IgD-negative memory B cell (primary cell): Measurements from ENCODE around the gene NBPF12. TPM values are rescaled to one million over a fixed set of nuclear protein-coding genes. Genes with fewer than 3 reads are reported as not detected.
"Not testable (repeated sequence)": the region's sequence is repeated elsewhere in the genome, so short reads cannot be mapped to it uniquely, and the experiment has no call there.

Experiments
- H3K27ac Mint-ChIP-seq, 3 donors: one replicate each; pipeline ENCODE4 v1.8.0; 2020 to 2022; ENCODE audit warnings: mild to moderate bottlenecking in 3 of 3, mixed read lengths in 3 of 3, moderate library complexity in 1 of 3
- H3K27me3 Mint-ChIP-seq: one replicate; pipeline ENCODE4 v1.8.0; 2021; ENCODE audit warnings: mixed read lengths
- H3K36me3 Mint-ChIP-seq: one replicate; pipeline ENCODE4 v1.8.0; 2020; ENCODE audit warnings: mild to moderate bottlenecking, mixed read lengths
- H3K4me1 Mint-ChIP-seq, 3 donors: one replicate each; pipeline ENCODE4 v1.8.0; 2020 to 2022; ENCODE audit warnings: mixed read lengths in 3 of 3, mild to moderate bottlenecking in 1 of 3
- H3K4me3 Mint-ChIP-seq, 4 donors: one replicate each; pipeline ENCODE4 v1.8.0; 2020 to 2022; ENCODE audit warnings: mild to moderate bottlenecking in 4 of 4, mixed read lengths in 4 of 4, moderate library complexity in 3 of 4
- H3K9me3 Mint-ChIP-seq, 3 donors: one replicate each; pipeline ENCODE4 v1.8.0; 2020 to 2021; ENCODE audit warnings: mixed read lengths in 3 of 3, mild to moderate bottlenecking in 1 of 3
- polyA plus RNA-seq: library from polyadenylated mRNA; unstranded; fragments of 300-500 nt; fragmentation: Illumina TruSeq; gene quantifications from one replicate; pipeline ENCODE4 v1.2.3, GENCODE V29; 2021

NBPF12 gene, protein sequence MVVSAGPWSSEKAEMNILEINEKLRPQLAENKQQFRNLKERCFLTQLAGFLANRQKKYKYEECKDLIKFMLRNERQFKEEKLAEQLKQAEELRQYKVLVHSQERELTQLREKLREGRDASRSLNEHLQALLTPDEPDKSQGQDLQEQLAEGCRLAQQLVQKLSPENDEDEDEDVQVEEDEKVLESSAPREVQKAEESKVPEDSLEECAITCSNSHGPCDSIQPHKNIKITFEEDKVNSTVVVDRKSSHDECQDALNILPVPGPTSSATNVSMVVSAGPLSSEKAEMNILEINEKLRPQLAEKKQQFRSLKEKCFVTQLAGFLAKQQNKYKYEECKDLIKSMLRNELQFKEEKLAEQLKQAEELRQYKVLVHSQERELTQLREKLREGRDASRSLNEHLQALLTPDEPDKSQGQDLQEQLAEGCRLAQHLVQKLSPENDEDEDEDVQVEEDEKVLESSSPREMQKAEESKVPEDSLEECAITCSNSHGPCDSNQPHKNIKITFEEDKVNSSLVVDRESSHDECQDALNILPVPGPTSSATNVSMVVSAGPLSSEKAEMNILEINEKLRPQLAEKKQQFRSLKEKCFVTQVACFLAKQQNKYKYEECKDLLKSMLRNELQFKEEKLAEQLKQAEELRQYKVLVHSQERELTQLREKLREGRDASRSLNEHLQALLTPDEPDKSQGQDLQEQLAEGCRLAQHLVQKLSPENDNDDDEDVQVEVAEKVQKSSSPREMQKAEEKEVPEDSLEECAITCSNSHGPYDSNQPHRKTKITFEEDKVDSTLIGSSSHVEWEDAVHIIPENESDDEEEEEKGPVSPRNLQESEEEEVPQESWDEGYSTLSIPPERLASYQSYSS (N-terminal part only)
- polyA plus RNA-seq: 10.2 TPM

DNA sequence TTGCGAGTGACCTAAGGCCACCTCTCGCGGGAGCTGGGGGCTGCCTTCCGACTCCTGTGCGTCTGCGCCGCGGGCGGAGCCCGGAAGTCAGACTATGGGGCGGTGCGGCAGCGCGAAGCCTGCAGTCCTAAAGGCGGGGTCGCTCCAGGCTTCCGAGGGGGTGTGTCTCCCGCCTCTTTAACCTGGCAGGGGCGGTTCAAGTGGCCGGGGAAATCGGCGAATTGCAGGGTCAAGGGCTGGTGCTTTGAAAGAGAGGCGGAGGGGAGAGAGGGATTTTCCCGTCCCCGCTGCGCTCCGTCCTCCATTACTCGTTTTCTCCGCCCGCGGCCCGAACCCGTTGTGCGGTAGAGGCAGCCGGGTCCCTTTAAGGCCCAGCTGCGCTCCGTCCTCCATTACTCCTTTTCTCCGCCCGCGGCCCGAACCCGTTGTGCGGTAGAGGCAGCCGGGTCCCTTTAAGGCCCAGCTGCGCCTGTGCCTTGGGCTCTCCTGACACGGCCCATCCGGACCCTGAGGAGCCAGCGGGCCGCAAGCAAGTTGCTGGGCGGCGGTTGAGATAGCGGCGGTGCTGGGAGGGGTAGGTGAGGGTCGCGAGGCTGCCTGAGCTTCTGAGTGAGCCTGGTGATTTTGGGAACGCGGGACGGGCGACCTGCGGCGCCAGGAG, at the start of gene NBPF12:
TSS of gene NBPF12 (plus strand) at position 83 of the 661 bp plus-strand sequence. CDS start 21,820 bp downstream, outside the sequence.
- H3K36me3 Mint-ChIP-seq, H3K9me3 Mint-ChIP-seq, H3K27me3 Mint-ChIP-seq: not testable (repeated sequence)
- peak within 1 kb of the TSS; percentile 89 to 98 (median 97) for H3K27ac Mint-ChIP-seq
- peak within 1 kb of the TSS; percentile 94 to 100 (median 98) for H3K4me3 Mint-ChIP-seq
- peaks cover 12 to 20% (median 14%) of the 10 kb centered on the region in 3 donors for H3K4me1 Mint-ChIP-seq

DNA sequence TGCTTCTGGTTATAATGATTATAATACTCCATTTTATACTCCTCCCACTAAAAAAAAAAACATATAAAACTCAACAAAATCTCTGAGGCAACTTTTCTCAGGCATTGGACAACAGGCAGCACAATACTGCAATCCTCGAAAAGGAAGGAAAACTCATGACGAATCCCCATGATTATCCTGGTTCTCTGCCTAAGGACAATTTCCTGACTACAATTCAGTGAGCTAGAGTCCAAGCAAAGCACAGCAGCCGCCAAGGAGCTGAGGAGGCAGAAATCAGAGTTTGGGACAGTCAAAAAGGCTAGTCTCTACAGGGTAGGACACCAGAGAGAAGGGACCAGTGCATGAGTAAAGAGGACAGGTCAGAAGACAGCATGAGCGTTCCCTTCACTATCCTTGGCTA, 46.8 kb upstream of the NBPF12 start:
- not testable (repeated sequence) for H3K27ac Mint-ChIP-seq, H3K9me3 Mint-ChIP-seq, H3K27me3 Mint-ChIP-seq, H3K4me3 Mint-ChIP-seq, H3K36me3 Mint-ChIP-seq, H3K4me1 Mint-ChIP-seq

DNA sequence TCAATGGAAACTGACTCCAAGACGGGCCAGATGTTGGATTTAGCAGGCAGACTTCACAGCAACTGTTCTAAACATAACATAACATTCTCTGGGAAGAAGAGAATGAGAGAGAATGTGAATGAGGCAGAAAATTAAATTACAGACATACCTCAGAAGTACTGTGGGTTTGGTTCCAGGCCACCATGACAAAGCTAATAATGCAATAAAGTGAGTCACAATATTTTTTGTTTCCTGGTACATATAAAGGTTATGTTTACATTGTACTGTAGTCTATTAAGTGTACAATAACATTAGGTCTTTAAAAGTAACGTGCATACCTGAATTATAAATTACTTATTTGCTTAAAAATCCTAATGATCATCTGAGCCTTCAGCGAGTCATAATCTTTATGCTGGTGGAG, 45.8 kb upstream of the NBPF12 start:
- not testable (repeated sequence) for H3K36me3 Mint-ChIP-seq, H3K4me3 Mint-ChIP-seq, H3K4me1 Mint-ChIP-seq, H3K27ac Mint-ChIP-seq, H3K27me3 Mint-ChIP-seq, H3K9me3 Mint-ChIP-seq

DNA sequence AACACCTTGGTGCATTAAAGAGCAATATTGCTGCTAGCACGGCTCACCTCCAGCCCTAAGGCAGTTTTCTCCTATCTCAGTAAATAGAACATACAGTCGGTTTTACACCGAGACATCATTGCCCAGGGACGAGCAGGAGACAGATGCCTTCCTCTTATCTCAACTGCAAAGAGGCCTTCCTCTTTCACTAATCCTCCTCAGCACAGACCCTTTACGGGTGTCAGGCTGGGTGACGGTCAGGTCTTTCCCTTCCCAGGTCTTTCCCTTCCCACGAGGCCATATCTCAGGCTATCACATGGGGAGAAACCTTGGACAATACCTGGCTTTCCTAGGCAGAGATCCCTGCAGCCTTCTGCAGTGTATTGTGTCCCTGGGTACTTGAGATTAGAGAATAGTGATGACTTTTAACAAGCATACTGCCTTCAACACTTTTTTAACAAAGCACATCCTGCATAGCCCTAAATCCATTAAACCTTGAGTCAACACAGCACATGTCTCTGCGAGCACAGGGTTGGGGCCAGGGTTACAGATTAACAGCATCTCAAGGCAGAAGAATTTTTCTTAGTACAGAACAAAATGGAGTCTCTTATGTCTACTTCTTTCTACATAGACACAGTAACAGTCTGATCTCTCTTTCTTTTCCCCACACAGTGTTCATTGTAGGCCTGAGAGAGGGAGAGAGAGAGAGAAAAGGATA, 30.4 kb upstream of the NBPF12 start:
- H3K9me3 Mint-ChIP-seq: not testable (repeated sequence)

DNA sequence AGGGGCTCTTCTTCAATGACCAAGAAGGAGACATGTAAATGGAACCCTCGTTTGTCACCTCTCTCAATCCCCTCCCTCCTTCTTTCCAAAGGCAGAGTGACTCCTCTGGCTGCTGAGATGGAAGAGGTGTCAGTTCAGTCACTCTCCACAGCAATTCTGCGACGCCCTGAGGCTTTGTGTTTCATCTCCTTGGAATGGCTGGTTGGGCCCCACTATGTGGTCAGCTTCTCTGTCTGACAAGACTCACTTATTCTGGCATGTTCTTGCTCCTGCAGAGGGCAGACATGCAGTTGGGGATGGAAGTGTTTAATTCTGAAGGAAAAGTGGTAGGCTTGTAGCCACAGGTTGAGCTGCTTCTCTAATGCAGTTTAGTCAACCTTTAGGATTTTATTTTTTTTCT, 25.1 kb upstream of the NBPF12 start:
- H3K4me1 Mint-ChIP-seq, H3K9me3 Mint-ChIP-seq, H3K4me3 Mint-ChIP-seq, H3K36me3 Mint-ChIP-seq, H3K27ac Mint-ChIP-seq, H3K27me3 Mint-ChIP-seq: not testable (repeated sequence)

More for the DNA sequence above, 30.4 kb upstream of the NBPF12 start:
- H3K36me3 Mint-ChIP-seq, H3K27ac Mint-ChIP-seq, H3K4me1 Mint-ChIP-seq, H3K4me3 Mint-ChIP-seq, H3K27me3 Mint-ChIP-seq: not testable (repeated sequence)

DNA sequence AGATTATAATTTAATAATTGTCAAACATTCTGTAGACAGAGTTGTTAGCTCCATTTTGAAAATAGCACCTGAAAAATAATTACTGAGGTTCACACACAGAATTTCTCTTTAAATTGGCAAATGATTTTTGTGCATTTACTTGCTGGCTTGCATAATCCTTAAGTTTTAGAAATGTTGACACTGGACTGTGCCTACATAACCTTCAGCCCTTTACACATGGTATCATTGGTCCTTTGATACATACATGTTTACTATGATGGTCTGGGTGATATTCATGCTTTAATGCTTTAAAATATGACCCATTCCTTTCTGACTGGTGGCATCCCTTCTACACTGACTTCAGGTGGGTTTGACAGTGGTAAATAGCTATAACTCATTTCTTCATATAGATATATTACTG, 17.3 kb upstream of the NBPF12 start:
- not testable (repeated sequence) for H3K9me3 Mint-ChIP-seq, H3K27me3 Mint-ChIP-seq

DNA sequence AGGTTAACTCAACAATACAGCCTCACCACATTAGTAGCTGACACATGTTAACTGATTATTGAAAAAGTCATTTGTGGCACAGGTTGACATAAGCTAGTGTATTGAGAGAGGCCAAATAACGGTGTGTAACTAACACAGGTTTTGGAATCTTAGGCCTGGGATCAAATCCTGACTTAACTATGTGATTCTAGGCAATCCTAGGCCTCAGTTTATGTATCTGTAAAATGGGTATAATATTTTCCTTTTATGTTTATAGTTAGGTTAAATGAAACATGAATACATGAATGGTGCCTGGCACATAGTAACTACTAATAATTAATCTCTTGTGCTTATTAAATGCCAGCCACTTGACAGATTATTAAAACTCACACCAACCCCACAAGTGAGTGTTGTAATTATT, 15.5 kb upstream of the NBPF12 start:
- H3K9me3 Mint-ChIP-seq, H3K36me3 Mint-ChIP-seq, H3K4me1 Mint-ChIP-seq, H3K27me3 Mint-ChIP-seq, H3K4me3 Mint-ChIP-seq, H3K27ac Mint-ChIP-seq: not testable (repeated sequence)

More for the DNA sequence above, 17.3 kb upstream of the NBPF12 start:
- H3K4me3 Mint-ChIP-seq, H3K27ac Mint-ChIP-seq, H3K36me3 Mint-ChIP-seq, H3K4me1 Mint-ChIP-seq: not testable (repeated sequence)

DNA sequence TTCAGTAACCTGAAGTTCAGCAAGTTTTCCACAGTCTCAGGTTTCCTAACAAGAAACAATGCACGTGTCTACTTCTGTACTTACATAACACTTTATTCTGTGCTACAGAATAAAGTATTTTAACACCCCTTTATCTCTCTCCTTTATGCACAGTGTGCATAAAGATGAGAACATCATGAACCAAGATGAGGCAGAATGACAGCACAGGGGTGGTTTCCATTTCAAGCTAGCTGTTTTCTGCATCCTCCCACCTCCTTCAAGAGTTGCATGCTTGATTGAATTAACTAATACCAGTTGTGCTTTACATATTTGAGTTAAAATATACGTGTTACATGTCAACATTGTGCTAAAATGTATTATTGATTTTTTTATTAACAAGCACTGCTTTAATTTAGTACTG, 14.0 kb upstream of the NBPF12 start:
- H3K9me3 Mint-ChIP-seq, H3K27me3 Mint-ChIP-seq, H3K4me3 Mint-ChIP-seq, H3K36me3 Mint-ChIP-seq, H3K4me1 Mint-ChIP-seq, H3K27ac Mint-ChIP-seq: not testable (repeated sequence)

DNA sequence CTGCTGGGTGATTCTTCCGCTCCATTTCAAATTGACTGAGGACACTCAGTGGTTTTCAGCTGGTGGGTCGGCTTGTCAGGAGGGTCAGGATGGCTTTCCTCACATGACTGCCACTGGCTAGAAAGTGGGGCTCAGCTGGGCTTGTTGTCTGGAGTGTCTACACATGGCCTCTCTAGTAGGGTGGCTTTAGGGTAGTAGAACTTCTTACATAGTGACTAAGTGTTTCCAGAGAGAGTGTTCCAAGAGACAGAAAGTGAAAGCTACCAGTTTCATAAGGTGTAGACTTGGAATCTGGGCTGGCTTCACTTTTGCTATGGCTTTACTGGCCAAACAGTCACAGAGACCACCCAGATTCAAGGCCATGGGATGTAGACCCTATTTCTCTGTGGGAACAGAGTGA, 11.7 kb upstream of the NBPF12 start:
- not testable (repeated sequence) for H3K9me3 Mint-ChIP-seq, H3K36me3 Mint-ChIP-seq, H3K4me3 Mint-ChIP-seq, H3K27me3 Mint-ChIP-seq, H3K27ac Mint-ChIP-seq, H3K4me1 Mint-ChIP-seq

DNA sequence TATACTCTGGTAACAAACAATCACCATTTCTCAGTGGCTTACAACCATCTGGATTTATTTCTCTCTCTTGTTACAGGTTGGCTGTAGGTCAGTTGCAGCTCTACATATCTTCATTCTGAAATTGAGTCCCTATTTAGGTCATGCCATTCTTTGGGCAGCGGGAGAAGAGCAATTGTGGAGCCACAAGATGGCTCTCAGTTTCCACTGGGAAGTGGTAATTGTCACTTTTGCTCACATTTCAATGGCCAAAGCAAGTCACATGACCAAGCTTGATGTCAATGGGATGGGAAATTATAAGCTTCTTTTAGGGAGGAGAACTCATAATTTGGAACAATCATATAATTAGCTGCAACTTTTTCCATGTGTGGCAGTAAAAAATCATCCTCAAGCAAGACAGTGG, 7.9 kb upstream of the NBPF12 start:
- H3K27me3 Mint-ChIP-seq, H3K36me3 Mint-ChIP-seq, H3K27ac Mint-ChIP-seq, H3K9me3 Mint-ChIP-seq, H3K4me3 Mint-ChIP-seq: not testable (repeated sequence)
- peaks cover 7 to 15% (median 8%) of the 10 kb centered on the region in 3 donors for H3K4me1 Mint-ChIP-seq

DNA sequence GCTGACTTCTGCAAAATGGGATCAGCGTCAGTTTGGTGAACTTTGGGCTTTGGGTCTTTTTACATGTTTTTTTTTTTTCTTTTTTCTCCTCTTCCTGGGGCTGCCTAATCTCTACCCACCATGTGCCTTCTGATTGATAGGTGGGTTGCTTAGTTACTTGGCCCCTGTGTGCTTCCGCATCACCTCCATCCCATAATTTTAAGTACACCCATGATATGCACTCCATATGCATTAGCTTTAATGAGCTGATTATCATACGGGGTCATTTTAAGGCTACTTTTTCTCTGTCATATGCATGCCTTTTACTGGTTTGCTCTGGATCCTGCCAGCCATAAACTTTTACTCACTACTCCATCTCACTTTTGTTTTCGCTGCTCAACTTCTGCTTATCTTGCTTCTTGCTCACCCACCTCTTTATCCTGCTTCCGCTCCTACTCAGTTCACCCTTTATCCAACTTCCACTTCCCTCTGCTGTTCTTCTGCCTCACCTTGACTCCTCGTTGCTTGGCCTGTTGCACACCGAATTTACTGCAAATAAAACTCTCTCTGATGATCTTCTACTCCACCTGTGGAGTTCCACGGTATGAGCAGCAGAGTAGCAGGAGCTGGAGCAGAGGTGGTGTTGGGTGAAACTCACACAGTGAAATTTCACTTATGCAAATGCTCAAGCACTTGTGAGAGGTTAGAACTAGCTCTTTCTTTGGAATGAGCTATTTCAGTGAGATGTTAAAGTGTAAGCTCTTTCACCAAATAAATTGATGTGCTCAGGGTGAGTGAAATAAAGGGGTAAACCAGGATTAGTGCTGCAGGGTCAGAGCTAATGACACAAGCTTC, 3.5 kb upstream of the NBPF12 start:
- not testable (repeated sequence) for H3K27me3 Mint-ChIP-seq, H3K9me3 Mint-ChIP-seq, H3K36me3 Mint-ChIP-seq
- peak overlapping the region; percentile 26 to 89 (median 70) for H3K4me3 Mint-ChIP-seq
- H3K27ac Mint-ChIP-seq: peak overlapping the region in 2 of 3 donors; percentile 14 to 80
- H3K4me1 Mint-ChIP-seq: peaks cover 11 to 20% (median 11%) of the 10 kb centered on the region in 3 donors

DNA sequence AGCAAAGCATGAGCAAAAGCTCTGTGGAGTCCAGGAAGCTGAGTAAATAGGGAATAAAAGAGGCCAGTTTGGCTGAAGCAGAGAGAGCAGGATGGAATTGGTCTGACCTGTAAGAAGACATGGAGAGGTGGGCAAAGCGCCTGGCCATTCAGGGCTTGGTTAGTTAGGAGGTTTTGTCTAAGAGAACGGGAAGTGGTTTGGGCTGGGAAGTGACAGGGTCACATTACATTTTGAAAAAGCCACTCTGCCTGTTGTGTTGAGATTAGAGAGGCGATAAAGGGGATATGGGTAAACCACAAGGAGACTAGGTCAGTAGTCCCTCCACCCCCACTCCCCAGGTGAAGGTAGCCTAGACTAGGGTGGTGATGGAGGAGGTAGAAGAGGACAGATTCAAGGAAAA, 662 bp upstream of the NBPF12 start:
- peaks cover 12 to 20% (median 14%) of the 10 kb centered on the region in 3 donors for H3K4me1 Mint-ChIP-seq
- not testable (repeated sequence) for H3K36me3 Mint-ChIP-seq, H3K9me3 Mint-ChIP-seq, H3K27me3 Mint-ChIP-seq
- peak overlapping the region in 3 of 4 donors; percentile 33 to 79 (median 44) for H3K4me3 Mint-ChIP-seq
- H3K27ac Mint-ChIP-seq: peak overlapping the region in 2 of 3 donors; percentile 69 to 77

DNA sequence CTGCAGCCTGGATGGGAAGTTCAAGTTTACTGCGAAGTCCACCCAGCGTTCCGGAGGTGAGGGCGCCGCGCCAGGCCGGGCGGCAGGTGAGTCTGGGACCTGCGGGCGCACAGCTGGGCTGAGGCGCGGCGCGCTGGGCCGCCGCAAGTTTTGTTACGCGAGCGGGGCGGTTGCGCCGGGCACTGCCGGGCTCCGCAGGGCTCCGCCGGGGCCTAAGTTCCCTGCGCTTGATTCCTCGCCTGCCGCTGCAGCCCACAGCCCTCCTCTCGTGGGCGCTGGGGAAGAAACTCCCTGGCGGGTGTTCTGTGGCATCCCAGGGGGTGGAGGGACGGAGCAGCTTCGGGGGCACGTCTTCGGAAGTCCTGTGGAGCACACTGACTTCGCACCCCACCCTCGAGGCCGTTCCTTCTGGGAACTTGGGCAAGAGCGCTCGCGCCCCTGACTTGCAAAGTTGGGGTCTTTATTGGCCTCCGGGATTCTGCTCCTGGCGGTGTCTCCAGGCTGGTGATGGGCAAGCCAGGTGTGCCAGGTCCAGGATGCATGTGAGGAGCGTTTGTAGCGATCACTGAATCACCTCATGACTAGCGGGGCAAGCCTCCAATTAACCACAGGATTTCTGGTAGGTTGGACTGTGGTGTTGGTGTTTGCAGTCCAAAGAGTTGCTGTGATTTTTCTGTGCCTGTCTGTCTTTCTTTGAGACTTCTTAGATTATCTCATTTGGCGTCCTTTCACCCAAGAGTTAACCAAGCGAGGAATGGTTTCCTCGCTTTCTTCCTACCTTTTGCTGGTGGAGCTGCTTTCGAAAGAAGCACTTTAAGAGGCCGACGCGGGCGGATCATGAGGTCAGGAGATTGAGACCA, 1.0 kb downstream of the NBPF12 start:
- peak overlapping the region; percentile 89 to 100 (median 96) for H3K4me3 Mint-ChIP-seq
- not testable (repeated sequence) for H3K9me3 Mint-ChIP-seq, H3K27me3 Mint-ChIP-seq, H3K36me3 Mint-ChIP-seq
- peaks cover 10 to 18% (median 11%) of the 10 kb centered on the region in 3 donors for H3K4me1 Mint-ChIP-seq
- peak overlapping the region; percentile 27 to 97 (median 76) for H3K27ac Mint-ChIP-seq
